Measurements from ENCODE around the gene CYP2E1. TPM values are rescaled to one million over a fixed set of nuclear protein-coding genes. Genes with fewer than 3 reads are reported as not detected.
A peak's percentile ranks its signal among the peaks of the same experiment; 100 is the strongest.

Gene CYP2E1
- total RNA-seq (0.37 TPM), polyA plus RNA-seq (under 1 TPM in 1 of 4 donors, not detected in 3; 0.09 TPM)

DNA sequence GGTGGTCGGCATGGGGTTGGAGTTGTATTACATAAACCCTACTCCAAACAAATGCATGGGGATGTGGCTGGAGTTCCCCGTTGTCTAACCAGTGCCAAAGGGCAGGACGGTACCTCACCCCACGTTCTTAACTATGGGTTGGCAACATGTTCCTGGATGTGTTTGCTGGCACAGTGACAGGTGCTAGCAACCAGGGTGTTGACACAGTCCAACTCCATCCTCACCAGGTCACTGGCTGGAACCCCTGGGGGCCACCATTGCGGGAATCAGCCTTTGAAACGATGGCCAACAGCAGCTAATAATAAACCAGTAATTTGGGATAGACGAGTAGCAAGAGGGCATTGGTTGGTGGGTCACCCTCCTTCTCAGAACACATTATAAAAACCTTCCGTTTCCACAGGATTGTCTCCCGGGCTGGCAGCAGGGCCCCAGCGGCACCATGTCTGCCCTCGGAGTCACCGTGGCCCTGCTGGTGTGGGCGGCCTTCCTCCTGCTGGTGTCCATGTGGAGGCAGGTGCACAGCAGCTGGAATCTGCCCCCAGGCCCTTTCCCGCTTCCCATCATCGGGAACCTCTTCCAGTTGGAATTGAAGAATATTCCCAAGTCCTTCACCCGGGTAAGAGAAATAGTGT lies at the start of gene CYP2E1:
Gene CYP2E1, plus strand, starts transcription at position 407 of the 632 bp plus-strand sequence. Its CDS starts 33 bp downstream, at position 440.
- ATAC-seq (ENCODE audit: low read depth in 2 of 2) (no peak), DNase-seq (no peak)
- H3K27ac Mint-ChIP-seq, result no peak within 1 kb of the TSS
- peaks cover 49% of the 10 kb centered on the region for H3K27me3 Mint-ChIP-seq
- H3K4me1 Mint-ChIP-seq, result peaks cover 0 to 11% (median 1%) of the 10 kb centered on the region in 4 donors
- H3K9me3 Mint-ChIP-seq, result peaks cover 0 to 14% (median 5%) of the 10 kb centered on the region in 7 donors
- H3K9me3 ChIP-seq (ENCODE audit: control insufficient read depth in 2 of 2, low read length in 2 of 2), result peaks cover 8 to 19% of the 10 kb centered on the region in 2 experiments
- H3K36me3 ChIP-seq (ENCODE audit: control insufficient read depth, insufficient read depth, low read length), result no peaks in the 10 kb centered on the region
- peaks cover 9% of the 10 kb centered on the region for H3K4me1 ChIP-seq (ENCODE audit: control insufficient read depth, insufficient read depth, low read length, poor library complexity, severe bottlenecking)
- no peak within 1 kb of the TSS for H3K27ac ChIP-seq (ENCODE audit: insufficient read depth, low read length, poor library complexity, severe bottlenecking)
- H3K4me3 Mint-ChIP-seq, result no peak within 1 kb of the TSS
- peaks cover 4% of the 10 kb centered on the region for H3K36me3 Mint-ChIP-seq
- no peak within 1 kb of the TSS for H3K4me3 ChIP-seq (ENCODE audit: low read depth, low read length)
- peaks cover 16% of the 10 kb centered on the region for H3K27me3 ChIP-seq (ENCODE audit: control insufficient read depth, insufficient read depth, low read length)

DNA sequence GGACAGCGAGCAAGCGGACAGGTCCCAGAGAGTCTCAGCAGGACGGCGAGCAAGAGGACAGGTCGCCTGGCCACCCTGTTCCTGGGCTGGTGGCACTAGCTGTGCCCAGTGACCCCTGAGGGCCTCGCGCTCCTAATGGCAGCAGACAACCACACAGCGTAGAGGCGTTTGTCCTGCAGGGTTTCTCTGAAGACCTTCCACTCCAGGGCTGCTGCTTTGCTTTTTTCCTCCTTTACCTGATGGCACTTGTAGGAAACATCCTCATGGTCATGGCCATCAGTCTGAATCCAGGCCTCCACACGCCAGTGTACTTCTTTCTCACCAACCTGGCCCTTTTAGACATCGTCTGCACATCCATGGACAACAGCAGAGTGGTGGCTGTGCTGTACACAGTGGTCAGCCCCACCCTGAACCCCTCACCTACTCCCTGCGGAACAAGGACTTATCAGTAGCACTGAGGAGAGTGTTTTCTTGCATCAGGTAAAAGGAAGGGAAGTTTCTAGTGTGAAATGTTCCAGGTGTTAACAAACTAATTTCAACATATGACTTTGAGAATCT lies 46.0 kb upstream of the CYP2E1 start:
- H3K4me3 Mint-ChIP-seq, result no peak overlapping the region
- no peak for DNase-seq
- Histone ChIP-seq H3K4me1 (ENCODE audit: control insufficient read depth, insufficient read depth, low read length, poor library complexity, severe bottlenecking) (no peaks in the 10 kb centered on the region), H3K9me3 (ENCODE audit: control insufficient read depth in 2 of 2, low read length in 2 of 2) (peaks cover 7 to 15% of the 10 kb centered on the region in 2 experiments), H3K4me3 (ENCODE audit: low read depth, low read length) (no peak overlapping the region), H3K36me3 (ENCODE audit: control insufficient read depth, insufficient read depth, low read length) (no peaks in the 10 kb centered on the region), H3K27me3 (ENCODE audit: control insufficient read depth, insufficient read depth, low read length) (peaks cover 6% of the 10 kb centered on the region), H3K27ac (ENCODE audit: insufficient read depth, low read length, poor library complexity, severe bottlenecking) (no peak overlapping the region)
- peaks cover 0 to 5% (median 2%) of the 10 kb centered on the region in 4 donors for H3K4me1 Mint-ChIP-seq
- peaks cover 6% of the 10 kb centered on the region for H3K36me3 Mint-ChIP-seq
- no peak for ATAC-seq (ENCODE audit: low read depth in 2 of 2)
- peak overlapping the region in 1 of 3 donors; percentile 33 for H3K27ac Mint-ChIP-seq
- peaks cover 11% of the 10 kb centered on the region for H3K27me3 Mint-ChIP-seq
- H3K9me3 Mint-ChIP-seq, result peaks cover 0 to 36% (median 17%) of the 10 kb centered on the region in 7 donors

GRCh38 chr10:133481657-133482056 lies 45.5 kb upstream of the CYP2E1 start:
- Histone ChIP-seq H3K27ac (ENCODE audit: insufficient read depth, low read length, poor library complexity, severe bottlenecking) (no peak overlapping the region), H3K36me3 (ENCODE audit: control insufficient read depth, insufficient read depth, low read length) (no peaks in the 10 kb centered on the region), H3K4me3 (ENCODE audit: low read depth, low read length) (no peak overlapping the region), H3K4me1 (ENCODE audit: control insufficient read depth, insufficient read depth, low read length, poor library complexity, severe bottlenecking) (no peaks in the 10 kb centered on the region), H3K27me3 (ENCODE audit: control insufficient read depth, insufficient read depth, low read length) (peaks cover 6% of the 10 kb centered on the region), H3K9me3 (ENCODE audit: control insufficient read depth in 2 of 2, low read length in 2 of 2) (peaks cover 12 to 18% of the 10 kb centered on the region in 2 experiments)
- H3K27me3 Mint-ChIP-seq, result peaks cover 14% of the 10 kb centered on the region
- peaks cover 0 to 39% (median 18%) of the 10 kb centered on the region in 7 donors for H3K9me3 Mint-ChIP-seq
- DNase-seq (no peak), ATAC-seq (ENCODE audit: low read depth in 2 of 2) (no peak)
- H3K36me3 Mint-ChIP-seq, result peaks cover 6% of the 10 kb centered on the region
- H3K4me3 Mint-ChIP-seq, result no peak overlapping the region
- H3K27ac Mint-ChIP-seq, result no peak overlapping the region
- peaks cover 0 to 2% (median 0%) of the 10 kb centered on the region in 4 donors for H3K4me1 Mint-ChIP-seq

DNA sequence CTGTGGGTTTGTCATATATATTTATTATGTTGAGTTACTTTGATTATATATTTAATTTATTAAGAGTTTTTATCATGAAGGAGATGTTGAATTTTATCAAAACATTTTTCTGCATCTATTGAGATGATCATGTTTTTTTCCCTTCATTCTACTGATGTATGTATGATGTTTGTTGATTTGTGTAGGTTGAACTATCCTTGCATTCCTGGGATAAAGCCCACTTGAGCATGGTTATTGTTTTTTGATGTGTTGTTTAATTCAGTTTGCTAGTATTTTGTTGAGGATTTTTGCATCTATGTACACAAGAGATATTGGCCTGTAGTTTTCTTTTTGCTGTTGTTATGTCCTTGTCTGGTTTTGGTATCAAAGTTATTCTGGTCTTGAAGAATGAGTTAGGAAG lies 42.3 kb upstream of the CYP2E1 start:
- H3K36me3 Mint-ChIP-seq, result peaks cover 6% of the 10 kb centered on the region
- H3K9me3 ChIP-seq (ENCODE audit: control insufficient read depth in 2 of 2, low read length in 2 of 2), result peaks cover 30 to 32% of the 10 kb centered on the region in 2 experiments
- H3K27me3 Mint-ChIP-seq, result peaks cover 19% of the 10 kb centered on the region
- H3K4me1 Mint-ChIP-seq, result peaks cover 0 to 2% (median 0%) of the 10 kb centered on the region in 4 donors
- H3K27ac ChIP-seq (ENCODE audit: insufficient read depth, low read length, poor library complexity, severe bottlenecking), result no peak overlapping the region
- H3K27ac Mint-ChIP-seq, result no peak overlapping the region
- no peak for DNase-seq
- peaks cover 6% of the 10 kb centered on the region for H3K27me3 ChIP-seq (ENCODE audit: control insufficient read depth, insufficient read depth, low read length)
- peaks cover 1 to 54% (median 21%) of the 10 kb centered on the region in 7 donors for H3K9me3 Mint-ChIP-seq
- no peak for ATAC-seq (ENCODE audit: low read depth in 2 of 2)
- no peak overlapping the region for H3K4me3 Mint-ChIP-seq
- no peaks in the 10 kb centered on the region for H3K36me3 ChIP-seq (ENCODE audit: control insufficient read depth, insufficient read depth, low read length)
- no peaks in the 10 kb centered on the region for H3K4me1 ChIP-seq (ENCODE audit: control insufficient read depth, insufficient read depth, low read length, poor library complexity, severe bottlenecking)
- no peak overlapping the region for H3K4me3 ChIP-seq (ENCODE audit: low read depth, low read length)

GRCh38 chr10:133487085-133487484 lies 40.1 kb upstream of the CYP2E1 start:
- H3K27me3 Mint-ChIP-seq, result peaks cover 19% of the 10 kb centered on the region
- Histone ChIP-seq H3K27ac (ENCODE audit: insufficient read depth, low read length, poor library complexity, severe bottlenecking) (no peak overlapping the region), H3K4me3 (ENCODE audit: low read depth, low read length) (no peak overlapping the region), H3K36me3 (ENCODE audit: control insufficient read depth, insufficient read depth, low read length) (no peaks in the 10 kb centered on the region), H3K27me3 (ENCODE audit: control insufficient read depth, insufficient read depth, low read length) (peaks cover 6% of the 10 kb centered on the region), H3K4me1 (ENCODE audit: control insufficient read depth, insufficient read depth, low read length, poor library complexity, severe bottlenecking) (no peaks in the 10 kb centered on the region), H3K9me3 (ENCODE audit: control insufficient read depth in 2 of 2, low read length in 2 of 2) (peaks cover 30 to 32% of the 10 kb centered on the region in 2 experiments)
- no peaks in the 10 kb centered on the region for H3K4me1 Mint-ChIP-seq
- peaks cover 6% of the 10 kb centered on the region for H3K36me3 Mint-ChIP-seq
- H3K4me3 Mint-ChIP-seq, result no peak overlapping the region
- no peak overlapping the region for H3K27ac Mint-ChIP-seq
- ATAC-seq (ENCODE audit: low read depth in 2 of 2) (no peak), DNase-seq (no peak)
- peaks cover 1 to 54% (median 21%) of the 10 kb centered on the region in 7 donors for H3K9me3 Mint-ChIP-seq

DNA sequence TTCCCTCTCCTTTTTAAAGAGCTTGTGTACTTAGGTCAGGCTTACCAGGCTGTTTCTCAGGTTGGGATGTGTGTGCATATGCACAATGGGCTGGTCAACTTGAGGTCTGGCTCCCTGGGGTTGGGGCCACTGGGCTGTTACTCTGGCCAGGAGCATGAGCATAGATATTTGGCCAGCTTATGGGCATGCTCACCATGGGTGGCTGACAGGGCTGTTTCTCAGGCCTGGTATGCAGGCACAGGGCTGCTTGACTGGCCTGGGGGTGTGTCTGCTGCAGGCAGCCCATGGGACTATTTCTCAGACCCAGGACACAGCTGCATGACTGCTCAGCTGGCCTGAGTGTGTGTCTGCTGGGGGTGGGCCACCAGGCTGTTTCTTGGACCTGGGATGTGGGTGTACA lies 38.8 kb upstream of the CYP2E1 start:
- H3K27ac Mint-ChIP-seq, result no peak overlapping the region

GRCh38 chr10:133489816-133490588 lies 37.2 kb upstream of the CYP2E1 start:
- no peak for DNase-seq
- H3K4me1 Mint-ChIP-seq, result no peaks in the 10 kb centered on the region
- ATAC-seq (ENCODE audit: low read depth in 2 of 2), result no peak
- peaks cover 0 to 30% (median 18%) of the 10 kb centered on the region in 7 donors for H3K9me3 Mint-ChIP-seq
- H3K27me3 Mint-ChIP-seq, result peaks cover 13% of the 10 kb centered on the region
- no peak overlapping the region for H3K27ac Mint-ChIP-seq
- H3K27me3 ChIP-seq (ENCODE audit: control insufficient read depth, insufficient read depth, low read length), result no peaks in the 10 kb centered on the region
- H3K4me3 ChIP-seq (ENCODE audit: low read depth, low read length), result no peak overlapping the region
- H3K36me3 Mint-ChIP-seq, result peaks cover 6% of the 10 kb centered on the region
- H3K9me3 ChIP-seq (ENCODE audit: control insufficient read depth in 2 of 2, low read length in 2 of 2), result peaks cover 24 to 27% of the 10 kb centered on the region in 2 experiments
- no peaks in the 10 kb centered on the region for H3K36me3 ChIP-seq (ENCODE audit: control insufficient read depth, insufficient read depth, low read length)
- no peak overlapping the region for H3K4me3 Mint-ChIP-seq
- H3K27ac ChIP-seq (ENCODE audit: insufficient read depth, low read length, poor library complexity, severe bottlenecking), result no peak overlapping the region
- H3K4me1 ChIP-seq (ENCODE audit: control insufficient read depth, insufficient read depth, low read length, poor library complexity, severe bottlenecking), result no peaks in the 10 kb centered on the region

More for the DNA sequence above, 38.8 kb upstream of the CYP2E1 start:
- Histone ChIP-seq H3K36me3 (ENCODE audit: control insufficient read depth, insufficient read depth, low read length) (no peaks in the 10 kb centered on the region), H3K4me3 (ENCODE audit: low read depth, low read length) (no peak overlapping the region), H3K27me3 (ENCODE audit: control insufficient read depth, insufficient read depth, low read length) (peaks cover 6% of the 10 kb centered on the region), H3K9me3 (ENCODE audit: control insufficient read depth in 2 of 2, low read length in 2 of 2) (peaks cover 30 to 32% of the 10 kb centered on the region in 2 experiments), H3K4me1 (ENCODE audit: control insufficient read depth, insufficient read depth, low read length, poor library complexity, severe bottlenecking) (no peaks in the 10 kb centered on the region), H3K27ac (ENCODE audit: insufficient read depth, low read length, poor library complexity, severe bottlenecking) (no peak overlapping the region)
- ATAC-seq (ENCODE audit: low read depth in 2 of 2) (no peak), DNase-seq (no peak)
- H3K27me3 Mint-ChIP-seq, result peaks cover 17% of the 10 kb centered on the region
- no peaks in the 10 kb centered on the region for H3K4me1 Mint-ChIP-seq
- peaks cover 0 to 43% (median 18%) of the 10 kb centered on the region in 7 donors for H3K9me3 Mint-ChIP-seq
- H3K36me3 Mint-ChIP-seq, result peaks cover 6% of the 10 kb centered on the region
- no peak overlapping the region for H3K4me3 Mint-ChIP-seq
